NCI-H2196 treated with DMSO at 0.1 percent for 48 hours (cell line): ENCODE results near the gene WAPL.
"Not testable (repeated sequence)": the region's sequence is repeated elsewhere in the genome, so short reads cannot be mapped to it uniquely, and the experiment has no call there.

Experiments used
- DNase-seq: peaks from one replicate; lab custom pipeline; 2025; ENCODE audit not compliant: unreplicated experiment; lab: John Stamatoyannopoulos, UW

The WAPL gene

GRCh38 chr10:86521678-86522509 is at the start of gene WAPL:
WAPL (minus strand) TSS chr10:86521792; CDS start chr10:86518069, 3,723 bp downstream.
- DNase-seq: peak; percentile 69

GRCh38 chr10:86569335-86569734 is 47.7 kb upstream of the WAPL start:
- DNase-seq: no peak

GRCh38 chr10:86566518-86566917 is 44.9 kb upstream of the WAPL start:
- not testable (repeated sequence) for DNase-seq

- DNase-seq: not testable (repeated sequence)
Observed at GRCh38 chr10:86563338-86563737, 41.7 kb upstream of the WAPL start.

- not testable (repeated sequence) for DNase-seq
Observed at GRCh38 chr10:86558695-86559094, 37.1 kb upstream of the WAPL start.

GRCh38 chr10:86556933-86557649 is 35.5 kb upstream of the WAPL start:
- peak; percentile 56 for DNase-seq

GRCh38 chr10:86556532-86556931 is 34.9 kb upstream of the WAPL start:
- no peak for DNase-seq

GRCh38 chr10:86553639-86554038 is 32.0 kb upstream of the WAPL start:
- DNase-seq: no peak

- no peak for DNase-seq
Observed at GRCh38 chr10:86553213-86553612, 31.6 kb upstream of the WAPL start.

- no peak for DNase-seq
Observed at GRCh38 chr10:86547296-86547695, 25.7 kb upstream of the WAPL start.

- DNase-seq: no peak
Observed at GRCh38 chr10:86545101-86545500, 23.5 kb upstream of the WAPL start.

- DNase-seq: no peak
Observed at GRCh38 chr10:86540016-86540415, 18.4 kb upstream of the WAPL start.

GRCh38 chr10:86538547-86538946 is 17.0 kb upstream of the WAPL start:
- no peak for DNase-seq

GRCh38 chr10:86538040-86538439 is 16.4 kb upstream of the WAPL start:
- DNase-seq: not testable (repeated sequence)

- DNase-seq: no peak
Observed at GRCh38 chr10:86536294-86536861, 14.8 kb upstream of the WAPL start.

- no peak for DNase-seq
Observed at GRCh38 chr10:86535132-86535882, 13.7 kb upstream of the WAPL start.

- DNase-seq: peak; percentile 49
Observed at GRCh38 chr10:86533328-86533727, 11.7 kb upstream of the WAPL start.

GRCh38 chr10:86528736-86529135 is 7.1 kb upstream of the WAPL start:
- DNase-seq: not testable (repeated sequence)

- no peak for DNase-seq
Observed at GRCh38 chr10:86526606-86527005, 5.0 kb upstream of the WAPL start.

GRCh38 chr10:86525713-86526112 is 4.1 kb upstream of the WAPL start:
- DNase-seq: not testable (repeated sequence)
